Spleen (tissue), 11 donors: Measurements from ENCODE around the gene SLC25A40. TPM values are rescaled to one million over a fixed set of nuclear protein-coding genes. Genes with fewer than 3 reads are reported as not detected.
A peak's percentile ranks its signal among the peaks of the same experiment; 100 is the strongest.

Experiments
- DNase-seq: peaks from one replicate; pipeline ENCODE4 v3.0.0-alpha.2; 2020
- H3K27ac ChIP-seq, 8 donors: fragments of 200-600 bp; sonication (generic) in 7 of 8; 1 replicate in 4 of 8; 2 replicates in 4 of 8; pipeline versions ENCODE4 v1.5.0 to v1.8.0; 2016 to 2021; ENCODE audit warnings: inconsistent platforms in 4 of 8, mild to moderate bottlenecking in 4 of 8, moderate library complexity in 1 of 8
- H3K27me3 ChIP-seq, 7 donors: fragments of 200-600 bp; sonication (generic) in 6 of 7; replicated peaks in 1 of 7; 1 replicate in 4 of 7; 2 replicates in 3 of 7; pipeline versions ENCODE4 v1.5.0 to v1.8.0; 2016 to 2021; ENCODE audit warnings: inconsistent platforms in 3 of 7, mild to moderate bottlenecking in 1 of 7
- H3K36me3 ChIP-seq, 6 donors: fragments of 200-600 bp; sonication (generic) in 5 of 6; 1 replicate in 4 of 6; 2 replicates in 2 of 6; pipeline versions ENCODE4 v1.5.0 to v1.8.0; 2016 to 2021; ENCODE audit warnings: inconsistent platforms in 2 of 6
- H3K4me1 ChIP-seq, 6 donors: fragments of 200-600 bp; sonication (generic) in 5 of 6; 1 replicate in 3 of 6; 2 replicates in 3 of 6; pipeline versions ENCODE4 v1.5.0 to v1.8.0; 2016 to 2021; ENCODE audit warnings: inconsistent platforms in 3 of 6
- H3K4me3 ChIP-seq, 8 donors: fragments of 200-600 bp; sonication (generic) in 7 of 8; 1 replicate in 4 of 8; 2 replicates in 4 of 8; pipeline versions ENCODE4 v1.5.0 to v1.8.0; 2016 to 2021; ENCODE audit warnings: inconsistent platforms in 4 of 8, mild to moderate bottlenecking in 4 of 8, moderate library complexity in 2 of 8
- H3K9me3 ChIP-seq, 8 donors: fragments of 200-600 bp; sonication (generic) in 7 of 8; 1 replicate in 4 of 8; 2 replicates in 4 of 8; pipeline versions ENCODE4 v1.5.0 to v1.8.0; 2016 to 2021; ENCODE audit warnings: inconsistent platforms in 4 of 8
- POLR2A ChIP-seq, 3 donors: fragments of 450-650 bp; IDR thresholded peaks; one replicate each; pipeline ENCODE4 v1.5.1; 2017; ENCODE audit warnings: antibody characterized with exemption in 3 of 3, mild to moderate bottlenecking in 1 of 3
- POLR2AphosphoS5 ChIP-seq, 3 donors: sonication (generic); formaldehyde crosslinking; IDR thresholded peaks; one replicate each; pipeline ENCODE4 v1.5.1; 2017; ENCODE audit warnings: antibody characterized with exemption in 3 of 3
- WGBS, 5 donors: extraction: QIAGEN DNeasy Blood & Tissue Kit in 3 of 5; methylation state at CpG; one replicate each; pipeline versions ENCODE4 v1.1.5 to v1.1.7; 2013 to 2018; 5-methylcytosine and 5-hydroxymethylcytosine counted together
- intact Hi-C: fragments of 100-400 bp; cut with DNase I; formaldehyde crosslinking; loops from one replicate; pipeline ENCODE4 v1.15.0; 2023; ENCODE audit warnings: low total_unique reads
- polyA plus RNA-seq, 3 donors: library from polyadenylated mRNA; stranded (reverse); fragments of 200-250 nt; gene quantifications; one replicate each; pipeline ENCODE4 v1.2.1, GENCODE V29; 2013
- total RNA-seq, 7 donors: library from RNA; depleted of rRNA in 3 of 7; stranded (reverse); fragments of >200 nt in 3 of 7; fragmentation: NEBNext Ultra II Directional in 4 of 7; extraction: Animal tissue kit (Norgen Biotek cat#: 25700) in 4 of 7; gene quantifications; one replicate each; pipeline versions ENCODE4 v1.1.0 to v1.2.1, GENCODE V29; 2016 to 2021
- TF ChIP-seq, protein P1 (sequence below), 11 experiments: fragments of 200-600 bp in 7 of 11; fragments of 450-650 bp in 4 of 11; sonication (generic) in 4 of 11; IDR thresholded peaks in 8 of 11; conservative IDR thresholded peaks in 3 of 11; 1 replicate in 7 of 11; 2 replicates in 4 of 11; pipeline versions ENCODE4 v1.4.0 to v1.8.0; 2016 to 2021; ENCODE audit warnings: antibody characterized with exemption in 11 of 11, inconsistent platforms in 4 of 11, mild to moderate bottlenecking in 1 of 11
- donor health status: healthy with polysubstance abuse.
- donor health status: DM: no; HTN: no; CAD: no; lungs with moderate emphysema.
- donor health status: DM: no; HTN: no; CAD: no.
- donor health status: Bipolar disorder and iron deficiency.
- donor health status: healthy.
- donor health status: DM: no; HTN: no; CAD: no.
- donor health status: DM: yes; HTN: yes; CAD: no.

Gene SLC25A40
- total and polyA plus RNA-seq, 10 donors = 6.2 to 102 (median 40.3) TPM

DNA sequence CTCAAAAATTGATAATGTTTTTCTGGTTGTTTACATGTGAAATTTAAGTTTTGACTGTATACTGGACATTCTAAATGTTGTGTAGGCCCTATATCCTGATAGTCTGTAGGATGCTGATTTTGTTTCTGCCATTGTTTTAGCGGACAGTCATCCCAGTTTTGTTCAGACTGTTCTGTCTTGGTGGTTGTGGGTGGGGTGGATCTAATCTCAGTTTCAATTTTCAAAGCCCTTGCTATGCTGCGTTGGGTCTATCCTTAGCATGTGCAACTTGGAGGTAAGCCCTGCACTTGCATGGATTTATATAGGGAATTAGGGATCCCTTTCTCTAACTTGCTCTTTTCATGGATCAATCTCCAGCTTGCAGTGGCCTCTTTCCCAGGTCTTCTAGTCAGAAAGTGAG is 19.2 kb upstream of the SLC25A40 start:
- intact Hi-C loops = no loop called here
- H3K27ac ChIP-seq = no peak overlapping the region
- no peaks in the 10 kb centered on the region for H3K9me3 ChIP-seq
- DNase-seq = no peak
- TF ChIP-seq, protein P1, sequence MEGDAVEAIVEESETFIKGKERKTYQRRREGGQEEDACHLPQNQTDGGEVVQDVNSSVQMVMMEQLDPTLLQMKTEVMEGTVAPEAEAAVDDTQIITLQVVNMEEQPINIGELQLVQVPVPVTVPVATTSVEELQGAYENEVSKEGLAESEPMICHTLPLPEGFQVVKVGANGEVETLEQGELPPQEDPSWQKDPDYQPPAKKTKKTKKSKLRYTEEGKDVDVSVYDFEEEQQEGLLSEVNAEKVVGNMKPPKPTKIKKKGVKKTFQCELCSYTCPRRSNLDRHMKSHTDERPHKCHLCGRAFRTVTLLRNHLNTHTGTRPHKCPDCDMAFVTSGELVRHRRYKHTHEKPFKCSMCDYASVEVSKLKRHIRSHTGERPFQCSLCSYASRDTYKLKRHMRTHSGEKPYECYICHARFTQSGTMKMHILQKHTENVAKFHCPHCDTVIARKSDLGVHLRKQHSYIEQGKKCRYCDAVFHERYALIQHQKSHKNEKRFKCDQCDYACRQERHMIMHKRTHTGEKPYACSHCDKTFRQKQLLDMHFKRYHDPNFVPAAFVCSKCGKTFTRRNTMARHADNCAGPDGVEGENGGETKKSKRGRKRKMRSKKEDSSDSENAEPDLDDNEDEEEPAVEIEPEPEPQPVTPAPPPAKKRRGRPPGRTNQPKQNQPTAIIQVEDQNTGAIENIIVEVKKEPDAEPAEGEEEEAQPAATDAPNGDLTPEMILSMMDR (IDR thresholded peaks at IDR 0.05 in 8 of 11, conservative IDR thresholded peaks at IDR 0.05 in 3 of 11) = no peak
- TF ChIP-seq POLR2A (IDR thresholded peaks at IDR 0.05) (no peak), POLR2AphosphoS5 (IDR thresholded peaks at IDR 0.05) (no peak)
- H3K27me3 ChIP-seq = no peaks in the 10 kb centered on the region
- 84 to 98% (median 96%) methylated on average over 2 of the region's 2 CpGs for WGBS, 5 donors
- no peaks in the 10 kb centered on the region for H3K4me1 ChIP-seq
- no peak overlapping the region for H3K4me3 ChIP-seq
- H3K36me3 ChIP-seq = peaks cover 0 to 88% (median 15%) of the 10 kb centered on the region in 6 donors

DNA sequence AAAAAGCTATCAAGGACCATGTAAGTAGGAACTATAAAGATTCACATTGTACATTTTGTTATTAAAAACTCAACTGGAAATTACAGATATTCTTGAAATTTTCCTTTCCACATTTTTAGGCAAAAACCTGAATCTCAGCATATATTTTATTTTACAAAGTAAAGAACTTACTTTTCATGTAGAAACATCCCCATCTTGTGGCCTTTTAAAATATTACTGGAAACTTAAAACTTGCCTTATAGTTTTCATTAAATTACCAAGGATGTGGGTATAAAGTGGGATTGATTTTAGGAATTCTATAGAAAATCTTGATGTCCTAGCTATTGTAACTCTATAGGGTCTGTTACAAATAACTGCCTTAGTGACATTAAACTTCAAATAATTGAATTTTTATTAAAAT is 10.7 kb upstream of the SLC25A40 start:
- H3K36me3 ChIP-seq = peaks cover 0 to 65% (median 36%) of the 10 kb centered on the region in 6 donors
- no peak for DNase-seq
- H3K4me1 ChIP-seq = no peaks in the 10 kb centered on the region
- TF ChIP-seq, protein P1 (IDR thresholded peaks at IDR 0.05 in 8 of 11, conservative IDR thresholded peaks at IDR 0.05 in 3 of 11) = peak in 10 of 11 experiments; percentile 29 to 63 (median 50)
- TF ChIP-seq POLR2AphosphoS5 (IDR thresholded peaks at IDR 0.05) = no peak
- H3K27me3 ChIP-seq = no peaks in the 10 kb centered on the region
- intact Hi-C loops = loop anchor here (5.0 kb wide), 1 partner anchor 90 kb away; no protein-coding TSS in a partner anchor
- no peaks in the 10 kb centered on the region for H3K9me3 ChIP-seq
- no peak overlapping the region for H3K4me3 ChIP-seq
- no peak overlapping the region for H3K27ac ChIP-seq

GRCh38 chr7:87885018-87885417 is 8.9 kb upstream of the SLC25A40 start:
- intact Hi-C loops = loop anchor here (5.0 kb wide), 1 partner anchor 88 kb away; no protein-coding TSS in a partner anchor
- Histone ChIP-seq H3K27ac (no peak overlapping the region), H3K4me3 (no peak overlapping the region), H3K9me3 (no peaks in the 10 kb centered on the region), H3K27me3 (no peaks in the 10 kb centered on the region), H3K4me1 (no peaks in the 10 kb centered on the region), H3K36me3 (peaks cover 0 to 74% (median 36%) of the 10 kb centered on the region in 6 donors)
- TF ChIP-seq POLR2A (IDR thresholded peaks at IDR 0.05) = no peak
- TF ChIP-seq POLR2AphosphoS5 (IDR thresholded peaks at IDR 0.05) = no peak
- TF ChIP-seq, protein P1 (IDR thresholded peaks at IDR 0.05 in 8 of 11, conservative IDR thresholded peaks at IDR 0.05 in 3 of 11) = no peak
- WGBS, 5 donors = 87 to 94% (median 89%) methylated on average over 2 of the region's 2 CpGs
- no peak for DNase-seq

- TF ChIP-seq POLR2AphosphoS5 (IDR thresholded peaks at IDR 0.05) = no peak
- no peak for TF ChIP-seq POLR2A (IDR thresholded peaks at IDR 0.05)
- TF ChIP-seq, protein P1 (IDR thresholded peaks at IDR 0.05 in 8 of 11, conservative IDR thresholded peaks at IDR 0.05 in 3 of 11) = no peak
- Histone ChIP-seq H3K36me3 (peaks cover 0 to 52% (median 19%) of the 10 kb centered on the region in 6 donors), H3K4me3 (no peak overlapping the region), H3K27ac (no peak overlapping the region), H3K4me1 (peaks cover 4 to 27% (median 17%) of the 10 kb centered on the region in 6 donors), H3K9me3 (no peaks in the 10 kb centered on the region), H3K27me3 (no peaks in the 10 kb centered on the region)
- 85 to 93% (median 91%) methylated on average over 4 of the region's 4 CpGs for WGBS, 5 donors
- intact Hi-C loops = no loop called here
- no peak for DNase-seq
Observed at GRCh38 chr7:87882151-87882937, 6.2 kb upstream of the SLC25A40 start.
